A549 (cell line): ENCODE data around the gene TTC28. TPM values are rescaled to one million over a fixed set of nuclear protein-coding genes. Genes with fewer than 3 reads are reported as not detected.

Source experiments
- ATAC-seq, 2 experiments: fragments of 200-7000 bp in 1 of 2; fragments of >200 bp in 1 of 2; cut with Nextera tagmentation in 1 of 2; cut with Tn5 transposase in 1 of 2; 3 replicates each; pipeline versions ENCODE4 v1.8.0 to v1.9.1; 2018 to 2020; ENCODE audit warnings: mild to moderate bottlenecking in 1 of 2, moderate library complexity in 1 of 2
- CTCF ChIA-PET: fragments of 300-600 bp; sonication (Branson Sonifier 250); formaldehyde crosslinking; extraction: SDS; loops from one replicate; lab custom pipeline; 2021; ENCODE audit warnings: antibody characterized with exemption, inconsistent platforms; lab: Yijun Ruan, JAX
- POLR2A ChIA-PET: fragments of 350-600 bp; formaldehyde crosslinking; extraction: SDS; loops from one replicate; lab custom pipeline; 2021; ENCODE audit warnings: antibody characterized with exemption, inconsistent platforms; lab: Yijun Ruan, JAX
- DNase-seq, 2 experiments: peaks; one replicate each; pipeline versions ENCODE4 v3.0.0 to v3.0.0-alpha.2; 2011 to 2016; ENCODE audit warnings: low read depth in 1 of 2, low spot score in 1 of 2
- FAIRE-seq: peaks from 2 replicates; lab custom pipeline; 2011; peaks lifted over from hg19 to GRCh38; lab: Jason Lieb, UNC
- H3K27ac ChIP-seq, 2 experiments: fragments of >200 bp; sonication (Bioruptor Twin); formaldehyde crosslinking; 3 replicates each; pipeline ENCODE4 v1.5.1; 2016 to 2017
- H3K4me1 ChIP-seq: fragments of >200 bp; sonication (Bioruptor Twin); formaldehyde crosslinking; 3 replicates; pipeline ENCODE4 v1.6.1; 2016
- H3K4me2 ChIP-seq: fragments of >200 bp; sonication (Bioruptor Twin); formaldehyde crosslinking; 3 replicates; pipeline ENCODE4 v1.6.1; 2016
- H3K4me3 ChIP-seq: fragments of >200 bp; sonication (Bioruptor Twin); formaldehyde crosslinking; 3 replicates; pipeline ENCODE4 v1.5.1; 2016
- H3K9me3 ChIP-seq: fragments of >200 bp; sonication (Bioruptor Twin); formaldehyde crosslinking; 3 replicates; pipeline ENCODE4 v1.6.1; 2016
- ATOH8 ChIP-seq: fragments of 250-450 bp; sonication (Bioruptor Pico); IDR thresholded peaks from 2 replicates; pipeline ENCODE4 v1.5.0; 2020; ENCODE audit warnings: low read depth, mild to moderate bottlenecking, moderate library complexity
- BCL3 ChIP-seq: fragments of >200 bp; sonication (Bioruptor Twin); formaldehyde crosslinking; IDR thresholded peaks from 3 replicates; pipeline ENCODE4 v1.6.1; 2016
- BHLHE40 ChIP-seq: IDR thresholded peaks from 2 replicates; pipeline ENCODE4 v1.6.1; 2012; ENCODE audit warnings: low read depth, low read length, inconsistent platforms
- CBX2 ChIP-seq: fragments of 200-600 bp; sonication (generic); IDR thresholded peaks from 2 replicates; pipeline ENCODE4 v1.6.1; 2016; ENCODE audit warnings: low read depth, mild to moderate bottlenecking, borderline replicate concordance
- CBX8 ChIP-seq: fragments of 200-600 bp; sonication (generic); IDR thresholded peaks from 2 replicates; pipeline ENCODE4 v1.6.1; 2016
- CEBPB ChIP-seq, 2 experiments: fragments of >200 bp in 1 of 2; sonication (Bioruptor Twin) in 1 of 2; formaldehyde crosslinking in 1 of 2; IDR thresholded peaks; 2 replicates each; pipeline ENCODE4 v1.6.1; 2012 to 2016
- CTCF ChIP-seq: fragments of >200 bp; sonication (Bioruptor Twin); formaldehyde crosslinking; IDR thresholded peaks from 3 replicates; pipeline ENCODE4 v1.5.1; 2016
- ESRRA ChIP-seq: fragments of 150-350 bp; IDR thresholded peaks from 2 replicates; pipeline ENCODE4 v1.6.1; 2014; ENCODE audit warnings: mild to moderate bottlenecking, low read length, borderline replicate concordance
- FOXS1 ChIP-seq: fragments of 250-450 bp; sonication (Bioruptor Pico); IDR thresholded peaks from 2 replicates; pipeline ENCODE4 v1.5.0; 2020; ENCODE audit warnings: mild to moderate bottlenecking, moderate library complexity
- HES2 ChIP-seq: fragments of >200 bp; sonication (Bioruptor Twin); formaldehyde crosslinking; IDR thresholded peaks from 2 replicates; pipeline ENCODE4 v1.6.1; 2016
- JUNB ChIP-seq: fragments of >200 bp; sonication (Bioruptor Twin); formaldehyde crosslinking; IDR thresholded peaks from 2 replicates; pipeline ENCODE4 v1.6.1; 2016
- MAFK ChIP-seq: fragments of 450-650 bp; IDR thresholded peaks from 2 replicates; pipeline ENCODE4 v1.6.1; 2014; ENCODE audit not compliant: partially characterized antibody
- NFE2L2 ChIP-seq: fragments of 150-350 bp; conservative IDR thresholded peaks from 2 replicates; pipeline ENCODE4 v1.6.1; 2014; ENCODE audit warnings: low read length
- PHF8 ChIP-seq: fragments of 200-600 bp; sonication (generic); IDR thresholded peaks from 2 replicates; pipeline ENCODE4 v1.6.1; 2016; ENCODE audit warnings: low read depth, mild to moderate bottlenecking, antibody characterized with exemption, moderate library complexity, borderline replicate concordance
- POLR2AphosphoS2 ChIP-seq: conservative IDR thresholded peaks from 2 replicates; pipeline ENCODE4 v1.6.1; 2012; ENCODE audit warnings: low read length, improper control_type of control experiment, inconsistent platforms
- RCOR1 ChIP-seq: fragments of 150-350 bp; IDR thresholded peaks from 2 replicates; pipeline ENCODE4 v1.6.1; 2014; ENCODE audit warnings: antibody characterized with exemption, low read length, low read depth
- REST ChIP-seq: fragments of 200-600 bp; sonication (generic); IDR thresholded peaks from 2 replicates; pipeline ENCODE4 v1.6.1; 2016; ENCODE audit warnings: antibody characterized with exemption, mild to moderate bottlenecking, moderate library complexity
- RNF2 ChIP-seq: fragments of 200-600 bp; sonication (generic); IDR thresholded peaks from 2 replicates; pipeline ENCODE4 v1.6.1; 2016; ENCODE audit warnings: low read depth, mild to moderate bottlenecking, antibody characterized with exemption, moderate library complexity, borderline replicate concordance
- TFCP2L1 ChIP-seq: fragments of 250-450 bp; sonication (Bioruptor Pico); IDR thresholded peaks from 2 replicates; pipeline ENCODE4 v1.5.0; 2021; ENCODE audit warnings: mild to moderate bottlenecking
- USF2 ChIP-seq: fragments of 450-650 bp; IDR thresholded peaks from 2 replicates; pipeline ENCODE4 v1.6.1; 2014; ENCODE audit warnings: antibody characterized with exemption
- ZSCAN20 ChIP-seq: fragments of 250-450 bp; sonication (Bioruptor Pico); IDR thresholded peaks from 2 replicates; pipeline ENCODE4 v1.8.0; 2022; ENCODE audit warnings: mild to moderate bottlenecking, moderate library complexity
- WGBS: methylation state at CpG from one replicate; pipeline ENCODE4 v1.1.6; 2017; ENCODE audit errors: missing lambda C conversion rate; 5-methylcytosine and 5-hydroxymethylcytosine counted together
- polyA plus RNA-seq, 4 experiments: library from polyadenylated mRNA; depleted of rRNA in 3 of 4; stranded (reverse); fragments of >200 nt; fragmentation: RNase III in 1 of 4; extraction: RNeasy Plus Mini Kit Qiagen cat#74134 plus additional on column Dnase treatment in 1 of 4; gene quantifications; 2 replicates in 3 of 4; 3 replicates in 1 of 4; pipeline ENCODE4 v1.2.3, GENCODE V29; 2011 to 2017

The TTC28 gene
- polyA plus RNA-seq, 2 of the 4 experiments (the other 2 are of a cell fraction) = 2.6 to 3.8 TPM

GRCh38 chr22:27985323-27986275 lies 694.0 kb downstream of the TTC28 start:
- no peak overlapping the region for H3K4me3 ChIP-seq
- DNase-seq (no peak), FAIRE-seq (no peak), ATAC-seq (no peak)
- POLR2A ChIA-PET = no interaction called here
- WGBS = 83% methylated on average over 11 of the region's 12 CpGs
- CTCF ChIA-PET = no interaction called here
- TF ChIP-seq NFE2L2 = no peak
- TF ChIP-seq FOXS1 (CRISPR knock-in tag) = no peak
- TF ChIP-seq CEBPB (IDR thresholded peaks at IDR 0.05) = no peak
- TF ChIP-seq RCOR1 = no peak
- TF ChIP-seq PHF8 = no peak
- no peak for TF ChIP-seq POLR2AphosphoS2
- TF ChIP-seq REST = no peak
- no peak for TF ChIP-seq MAFK
- TF ChIP-seq TFCP2L1 (CRISPR knock-in tag) = no peak
- no peak for TF ChIP-seq HES2
- no peak for TF ChIP-seq USF2
- TF ChIP-seq ATOH8 (CRISPR knock-in tag) = no peak
- no peaks in the 10 kb centered on the region for H3K4me1 ChIP-seq
- H3K27ac ChIP-seq = no peak overlapping the region
- no peak overlapping the region for H3K4me2 ChIP-seq
- no peaks in the 10 kb centered on the region for H3K9me3 ChIP-seq

- no peak for ATAC-seq
Measured at GRCh38 chr22:27984723-27985122, 694.9 kb downstream of the TTC28 start.

More at GRCh38 chr22:27984723-27985122, 694.9 kb downstream of the TTC28 start:
- H3K4me2 ChIP-seq = no peak overlapping the region
- 91% methylated on average over 9 of the region's 9 CpGs for WGBS
- H3K4me1 ChIP-seq = no peaks in the 10 kb centered on the region
- FAIRE-seq = no peak
- ChIA-PET CTCF (interaction anchor here (2.0 kb wide), 1 partner anchor 104 kb away, joined by 8 read pairs; no protein-coding TSS in a partner anchor), POLR2A (no interaction called here)
- H3K4me3 ChIP-seq = no peak overlapping the region
- no peak for TF ChIP-seq BHLHE40
- no peak for TF ChIP-seq ZSCAN20 (CRISPR knock-in tag)
- TF ChIP-seq ESRRA = no peak
- no peak for TF ChIP-seq RNF2
- TF ChIP-seq CBX2 = no peak
- TF ChIP-seq POLR2AphosphoS2 = no peak
- no peak for TF ChIP-seq HES2
- TF ChIP-seq FOXS1 (CRISPR knock-in tag) = no peak
- TF ChIP-seq CTCF = no peak
- no peak for TF ChIP-seq BCL3
- TF ChIP-seq CBX8 = no peak
- no peak for TF ChIP-seq JUNB
- no peak overlapping the region for H3K27ac ChIP-seq
- H3K9me3 ChIP-seq = no peaks in the 10 kb centered on the region
- DNase-seq = no peak
